Inferior parietal cortex (tissue), 1 donor: ENCODE measurements around the gene ADIPOR2.

Source experiments
- DNase-seq: peaks from one replicate; pipeline ENCODE4 v3.0.0-alpha.2; 2016; ENCODE audit errors: extremely low spot score

The ADIPOR2 gene

DNA sequence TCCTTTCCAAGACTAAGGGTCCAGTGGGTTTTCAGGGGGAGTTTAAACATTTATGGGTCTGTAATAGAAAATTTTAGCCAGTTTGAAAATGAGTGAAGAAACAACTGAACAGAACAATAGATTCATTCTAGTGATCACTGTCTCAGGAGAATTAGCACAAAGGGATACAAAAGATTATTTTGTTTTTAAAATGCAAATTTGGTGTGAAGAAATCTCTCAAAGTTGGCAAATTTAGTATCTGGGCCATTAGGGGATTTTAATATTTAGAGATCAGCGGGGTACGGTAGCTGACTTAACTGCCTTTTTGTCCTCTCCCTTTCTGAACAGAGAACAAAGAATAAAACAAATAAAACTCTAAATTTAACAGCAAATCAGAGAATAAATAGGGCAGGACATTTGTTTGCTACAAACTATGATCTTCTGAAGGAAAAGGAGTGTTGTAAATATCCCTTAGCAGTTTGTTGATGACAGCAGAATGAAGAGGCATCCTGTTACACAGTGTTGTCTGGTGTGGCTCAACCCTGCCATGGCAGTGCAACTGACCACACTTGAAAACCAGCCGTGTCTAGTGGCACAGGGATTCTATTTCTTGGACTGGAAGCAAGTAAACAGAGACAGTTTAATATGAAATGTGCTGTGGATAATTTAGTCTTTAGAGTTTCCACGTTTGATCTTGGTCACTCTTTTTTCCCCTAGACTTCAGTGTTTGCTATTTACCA lies 83.2 kb downstream of the ADIPOR2 start:
- DNase-seq, result peak; percentile 38

DNA sequence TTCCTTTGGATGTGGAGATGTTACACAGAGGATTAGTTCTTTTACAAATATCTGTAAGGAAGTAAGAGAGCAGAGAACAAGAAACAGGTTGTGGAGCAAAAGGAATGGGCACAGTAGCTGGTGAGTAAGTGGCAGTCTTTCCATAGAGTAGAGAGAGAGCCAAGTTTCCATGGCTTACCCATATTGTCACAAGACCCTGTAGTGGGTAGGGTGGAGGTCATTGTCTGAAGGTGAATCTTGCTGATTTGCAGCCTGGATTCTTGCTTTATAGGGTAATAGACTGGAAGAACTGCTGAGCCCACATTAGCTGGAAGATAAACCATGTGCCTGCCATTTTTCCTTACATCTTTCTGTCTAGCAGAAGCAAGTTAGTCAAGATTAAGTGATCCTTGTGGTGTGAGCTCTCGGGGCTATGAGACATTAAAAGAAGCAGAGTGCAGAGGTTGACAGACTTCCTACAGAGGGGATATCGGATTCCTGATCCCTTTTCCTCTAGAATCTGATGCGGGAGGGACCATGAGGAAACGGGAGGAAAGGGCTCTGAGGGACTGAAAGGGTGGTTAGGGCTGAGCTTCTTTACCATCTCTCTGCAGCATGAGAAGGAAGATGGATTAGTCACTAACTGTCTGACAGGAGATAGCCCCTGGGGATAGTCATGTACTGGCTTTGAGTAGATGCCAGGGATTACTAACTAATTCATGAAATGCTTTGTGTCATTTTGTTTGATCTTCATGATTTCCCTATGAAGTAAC lies 85.5 kb downstream of the ADIPOR2 start:
- DNase-seq, result no peak

DNA sequence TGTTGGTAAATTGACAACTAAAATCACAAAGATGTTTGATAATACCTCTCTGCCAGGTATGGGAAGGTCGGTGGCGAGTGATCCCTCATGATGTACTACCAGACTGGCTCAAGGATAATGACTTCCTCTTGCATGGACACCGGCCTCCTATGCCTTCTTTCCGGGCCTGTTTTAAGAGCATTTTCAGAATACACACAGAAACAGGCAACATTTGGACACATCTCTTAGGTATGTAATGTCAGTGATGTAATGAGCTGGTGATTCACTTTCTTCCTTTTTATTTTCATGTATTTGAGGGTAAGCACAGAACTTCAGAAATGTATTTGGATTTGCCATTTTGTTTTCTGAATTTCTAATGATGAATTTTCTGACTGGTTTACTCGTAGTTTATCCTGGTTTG lies 86.9 kb downstream of the ADIPOR2 start:
- DNase-seq, result no peak

DNA sequence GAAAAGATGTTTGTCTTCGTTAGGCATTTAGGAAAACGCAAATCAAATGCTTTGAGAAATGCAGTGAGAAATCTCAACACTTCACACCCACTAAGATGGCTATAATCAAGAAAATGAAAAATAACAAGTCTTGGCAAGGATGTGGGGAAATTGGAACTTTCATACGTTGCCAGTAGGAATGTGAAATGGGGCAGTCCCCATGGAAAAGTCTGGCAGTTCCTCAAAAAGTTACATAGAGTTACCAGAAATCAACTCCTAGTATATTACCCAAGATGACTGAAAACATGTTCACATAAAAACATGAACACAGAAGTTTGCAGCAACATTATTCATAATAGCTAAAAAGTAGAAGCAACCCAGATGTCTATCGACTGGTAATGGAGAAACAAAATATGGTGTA lies 88.0 kb downstream of the ADIPOR2 start:
- DNase-seq, result no peak

DNA sequence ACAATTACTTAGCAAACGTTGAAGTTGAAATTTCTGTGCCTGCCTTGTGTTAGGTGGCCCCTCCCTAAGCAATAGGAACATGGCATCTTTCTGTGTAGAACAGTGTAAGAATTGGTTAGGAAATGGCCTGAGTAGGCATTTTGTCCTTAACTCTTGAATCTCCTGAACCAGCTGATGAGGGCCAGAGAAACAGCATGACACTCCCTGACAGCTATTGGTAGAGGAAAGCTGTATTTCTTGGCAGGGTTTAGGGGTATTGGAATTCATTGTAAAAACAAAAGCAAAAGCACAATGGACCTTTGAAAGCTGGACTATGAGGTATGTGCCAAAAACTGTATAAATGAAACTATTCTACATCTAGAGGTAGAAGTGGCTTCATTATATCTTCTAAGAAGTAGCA lies 88.9 kb downstream of the ADIPOR2 start:
- peak; percentile 67 for DNase-seq

DNA sequence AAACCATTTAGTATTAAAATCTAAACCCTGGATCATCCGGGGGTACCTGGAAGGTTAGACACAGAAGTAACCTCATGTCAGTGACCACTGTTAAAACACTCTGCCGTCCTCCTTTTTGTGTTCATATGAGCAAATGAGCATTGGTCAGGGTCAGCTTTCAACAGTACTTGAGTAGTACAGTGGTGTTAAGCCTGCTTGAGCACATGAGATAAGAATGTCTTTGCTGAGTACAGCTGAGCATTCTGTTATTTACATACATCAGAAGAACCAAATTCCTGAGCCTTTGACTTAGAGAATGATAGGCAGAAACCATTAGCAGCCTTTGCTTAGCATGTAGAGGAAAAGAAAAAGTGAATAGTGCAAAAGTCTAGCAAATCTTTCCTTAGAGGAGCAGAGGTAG lies 90.9 kb downstream of the ADIPOR2 start:
- DNase-seq, result no peak

DNA sequence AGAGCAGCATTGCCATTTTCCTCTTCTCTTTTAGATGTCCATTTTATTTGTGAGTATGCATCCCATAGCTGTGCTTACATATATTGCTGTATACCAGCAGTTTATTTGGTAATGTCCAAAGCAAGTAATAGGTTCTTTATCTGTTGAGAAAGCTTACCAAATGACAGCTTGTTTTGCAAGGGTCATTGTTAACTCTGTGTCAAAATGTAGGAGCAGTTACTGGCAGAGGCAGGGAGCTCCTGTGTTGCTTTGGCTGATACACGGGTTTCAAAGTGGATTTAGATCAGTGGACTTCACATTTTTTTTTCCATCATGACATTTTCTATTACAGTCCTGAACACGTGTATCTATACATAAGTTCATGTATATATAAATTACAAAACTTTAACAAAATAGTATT lies 91.3 kb downstream of the ADIPOR2 start:
- DNase-seq, result no peak

DNA sequence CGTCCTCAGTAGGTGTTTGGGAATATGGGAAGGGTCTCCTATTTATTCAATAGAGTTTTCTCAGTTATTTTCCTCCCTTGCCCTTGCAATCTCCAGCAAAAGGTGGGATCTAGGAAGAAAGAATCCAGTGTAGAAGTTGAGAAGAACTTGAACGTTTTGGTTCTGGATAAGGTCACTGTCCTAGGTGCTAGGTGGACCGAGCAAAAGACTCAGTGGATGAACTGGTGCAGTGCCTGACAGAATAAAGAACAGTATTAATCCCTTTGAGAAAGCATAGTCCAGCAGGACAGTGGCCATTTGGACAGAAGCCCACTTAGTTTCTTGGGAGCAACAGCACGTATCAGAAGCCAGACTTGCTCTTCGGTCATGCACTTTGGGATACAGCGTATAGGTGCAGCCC lies 96.8 kb downstream of the ADIPOR2 start:
- DNase-seq, result no peak

DNA sequence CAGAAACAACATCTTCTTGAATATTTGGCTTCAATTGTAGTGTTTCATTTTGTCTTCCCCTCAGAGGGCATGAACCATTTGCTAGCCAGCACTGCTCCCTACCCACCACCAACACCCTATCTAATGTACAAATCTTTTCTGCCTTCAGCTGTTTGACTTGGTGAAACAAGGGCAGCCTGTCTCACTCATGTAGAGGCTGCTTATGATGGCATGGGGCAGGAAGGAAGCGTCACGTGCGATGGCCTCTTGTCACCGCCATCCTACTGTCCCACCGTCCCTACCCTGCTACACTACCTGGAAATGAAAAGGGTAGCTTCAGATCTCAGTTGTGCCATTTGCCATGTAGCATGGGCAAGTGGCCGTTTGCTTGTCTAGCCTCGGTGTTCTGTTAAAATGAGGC lies 99.6 kb downstream of the ADIPOR2 start:
- no peak for DNase-seq

DNA sequence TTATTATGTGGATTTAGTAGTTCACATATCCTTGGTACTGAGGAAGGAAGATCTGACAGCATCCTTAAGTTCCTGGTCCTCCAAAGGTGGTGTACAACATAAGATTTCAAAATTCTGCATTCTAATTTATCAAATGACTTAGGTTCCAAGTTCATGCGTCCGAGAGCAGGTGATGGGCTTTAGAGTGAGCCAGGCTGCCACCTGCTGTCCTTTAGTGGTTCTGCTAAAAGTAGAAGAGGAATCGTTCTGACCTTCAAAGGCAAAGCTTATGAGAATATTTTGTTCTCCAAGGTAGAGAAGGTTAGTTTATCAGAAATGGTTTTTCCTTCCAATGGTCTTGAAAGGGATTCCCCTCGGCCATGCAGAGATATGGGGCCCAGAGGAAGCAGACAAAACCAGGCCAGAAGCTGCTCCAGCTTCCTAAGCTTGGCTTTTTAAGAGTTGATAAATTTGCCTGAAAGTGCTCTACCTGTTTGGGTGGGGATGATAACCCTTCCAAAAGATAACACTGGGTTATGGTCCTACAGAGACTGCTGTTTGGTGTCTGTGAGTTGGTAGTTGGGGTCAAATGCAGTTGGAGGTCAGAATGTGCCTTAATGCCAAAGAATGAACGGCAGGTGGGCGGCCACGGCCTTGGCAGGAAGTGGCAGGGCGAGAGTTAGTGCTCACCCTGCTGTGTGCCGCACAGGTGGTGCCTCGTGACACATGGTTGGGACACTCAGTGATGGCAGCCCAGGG lies 100.4 kb downstream of the ADIPOR2 start:
- peak; percentile 87 for DNase-seq

DNA sequence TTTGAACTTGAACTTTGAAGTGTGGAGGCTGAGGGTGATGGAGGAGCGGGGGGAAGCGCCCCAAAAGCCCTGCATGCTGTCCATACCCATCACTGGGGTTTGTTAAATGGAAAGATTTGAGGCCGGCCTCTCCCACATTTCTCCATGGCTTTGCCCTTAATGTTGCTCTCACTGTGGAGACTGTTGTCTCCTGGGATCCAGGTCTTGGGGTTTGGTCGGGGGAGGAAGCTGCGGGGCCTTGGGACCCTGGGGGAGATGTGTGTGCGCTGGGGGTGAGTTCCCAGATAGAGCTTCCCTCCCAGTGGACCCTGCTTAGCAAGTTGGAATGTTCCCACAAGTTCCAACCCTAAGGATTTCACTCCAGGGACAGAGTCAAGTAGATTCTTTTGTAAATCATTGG lies 101.5 kb downstream of the ADIPOR2 start:
- DNase-seq, result no peak

DNA sequence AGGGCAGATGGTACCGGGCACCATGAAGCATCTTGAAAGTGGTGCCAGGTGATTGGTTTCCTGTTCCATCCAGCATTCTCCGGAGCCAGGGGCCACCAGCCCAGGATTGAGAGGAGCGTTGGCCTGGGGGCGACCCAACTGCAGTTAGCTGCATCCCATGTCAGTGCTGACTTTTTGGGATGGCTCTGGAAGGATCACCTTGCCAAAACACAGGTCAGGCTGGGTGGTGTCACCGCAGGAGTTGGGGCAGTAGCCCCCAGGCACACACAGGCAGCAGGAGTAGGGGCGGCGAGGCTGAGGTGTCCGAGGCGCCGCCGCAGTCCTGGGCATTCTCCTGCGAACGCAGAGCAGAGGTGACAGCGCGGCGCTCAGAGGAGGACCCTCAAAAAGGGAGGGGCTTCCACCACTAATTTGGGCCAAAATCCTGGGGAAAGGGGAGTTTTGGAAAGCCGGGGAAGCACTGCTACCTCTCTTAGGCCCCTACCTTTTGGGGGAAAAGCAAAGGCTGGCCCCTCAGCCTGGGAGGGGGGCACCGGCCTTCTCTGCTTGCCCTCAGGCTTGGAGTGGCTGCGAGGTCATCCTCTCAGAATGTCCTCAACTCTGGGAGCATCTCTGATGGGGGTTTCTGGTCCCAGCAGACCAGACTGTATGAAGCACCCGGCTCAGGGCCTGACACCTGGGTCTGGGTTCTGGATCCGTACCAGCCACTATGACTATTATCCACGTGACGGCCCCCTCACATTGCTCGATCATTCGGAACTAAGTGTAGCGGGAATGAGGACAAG lies 102.7 kb downstream of the ADIPOR2 start:
- no peak for DNase-seq

DNA sequence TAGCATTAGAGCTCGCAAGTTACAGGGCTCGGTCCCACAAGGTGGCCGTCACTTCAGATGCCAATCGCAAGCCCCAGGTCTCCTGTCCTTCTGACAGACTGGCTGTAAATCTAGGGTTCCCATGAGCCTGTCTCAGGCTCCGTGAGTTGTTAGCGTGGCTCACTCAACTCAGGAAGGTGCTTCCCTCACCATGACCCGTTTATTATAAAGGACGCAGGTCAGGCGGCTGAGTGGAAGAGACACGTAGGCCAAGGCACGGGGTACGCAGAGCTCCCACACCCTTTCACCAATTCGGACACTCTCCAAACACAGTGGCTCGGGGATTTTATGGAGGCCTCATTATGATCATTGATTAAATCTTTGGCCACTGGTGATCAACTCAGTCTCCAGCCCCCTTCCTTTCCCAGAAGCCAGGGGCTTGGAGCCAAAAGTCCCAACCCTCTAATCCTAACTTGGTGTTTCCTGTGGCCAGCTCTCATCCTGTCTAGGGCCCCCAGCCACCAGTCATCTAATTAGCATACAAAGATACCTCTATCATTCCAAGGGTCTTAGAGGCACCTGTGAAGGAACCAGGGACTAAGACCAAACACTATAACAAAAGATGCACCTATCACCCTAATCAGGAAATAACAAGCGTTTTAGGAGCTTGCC lies 103.7 kb downstream of the ADIPOR2 start:
- DNase-seq, result no peak

DNA sequence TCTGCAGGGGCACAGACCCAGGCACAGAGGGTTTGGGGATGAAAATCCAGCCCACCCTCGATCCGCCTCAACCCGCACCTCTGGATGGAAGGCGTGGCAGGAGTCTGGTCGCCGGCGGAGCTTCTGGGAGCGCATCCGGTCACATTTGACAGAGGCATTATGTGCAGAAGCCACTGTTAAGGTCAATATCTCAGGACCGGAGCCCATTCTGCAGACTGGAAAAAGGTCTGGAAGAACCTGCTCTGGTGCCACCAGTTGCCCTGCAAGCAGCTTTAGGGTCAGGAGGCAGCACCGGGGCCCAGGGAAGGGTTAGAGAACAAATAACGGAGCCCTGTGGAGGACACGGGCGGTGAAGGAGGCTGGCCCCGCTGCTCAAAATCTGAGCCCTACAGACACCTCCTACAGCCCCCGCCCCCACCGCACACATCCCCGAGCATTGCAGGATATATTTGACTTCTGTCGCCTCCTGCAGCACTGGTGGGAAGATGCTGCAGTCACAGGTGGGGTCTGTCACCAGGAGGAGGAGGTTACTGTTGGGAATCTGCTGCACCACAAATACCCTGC lies 104.4 kb downstream of the ADIPOR2 start:
- DNase-seq, result no peak

DNA sequence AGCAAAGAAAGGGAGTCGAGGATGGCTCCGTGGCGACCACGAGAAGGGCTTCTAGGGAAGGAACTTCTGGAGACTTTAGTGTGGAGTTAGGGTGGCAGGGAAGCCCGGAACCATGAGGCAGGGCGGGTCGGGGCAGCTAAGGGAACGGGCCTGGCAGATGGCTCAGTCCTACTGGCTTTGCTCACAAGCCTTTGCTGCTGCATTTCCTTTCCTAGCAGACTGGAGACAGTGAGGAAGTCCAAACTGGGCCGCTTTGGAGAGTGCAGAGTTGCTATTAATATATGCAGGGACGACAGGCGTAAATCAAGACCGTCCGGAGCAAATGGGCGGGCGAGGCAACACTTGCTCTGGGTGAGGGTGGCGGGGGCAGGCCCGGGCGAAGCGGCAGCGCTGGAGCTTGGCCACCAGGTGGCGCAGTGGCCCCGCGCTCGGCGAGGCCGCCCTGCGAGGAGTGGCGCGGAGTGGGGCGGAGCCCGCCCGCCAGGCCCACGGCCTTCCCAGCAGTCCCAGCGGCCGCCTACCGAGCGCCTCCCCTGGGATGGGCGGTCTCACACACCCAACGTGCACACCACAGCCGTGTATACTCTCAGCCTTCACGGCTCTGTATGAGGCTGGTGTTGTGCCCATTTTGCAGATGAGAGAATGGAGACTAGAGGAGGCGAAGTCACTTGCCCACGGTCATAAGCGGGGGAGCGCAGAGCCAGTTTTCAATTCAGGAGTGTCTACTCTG lies 105.1 kb downstream of the ADIPOR2 start:
- DNase-seq, result peak; percentile 83

DNA sequence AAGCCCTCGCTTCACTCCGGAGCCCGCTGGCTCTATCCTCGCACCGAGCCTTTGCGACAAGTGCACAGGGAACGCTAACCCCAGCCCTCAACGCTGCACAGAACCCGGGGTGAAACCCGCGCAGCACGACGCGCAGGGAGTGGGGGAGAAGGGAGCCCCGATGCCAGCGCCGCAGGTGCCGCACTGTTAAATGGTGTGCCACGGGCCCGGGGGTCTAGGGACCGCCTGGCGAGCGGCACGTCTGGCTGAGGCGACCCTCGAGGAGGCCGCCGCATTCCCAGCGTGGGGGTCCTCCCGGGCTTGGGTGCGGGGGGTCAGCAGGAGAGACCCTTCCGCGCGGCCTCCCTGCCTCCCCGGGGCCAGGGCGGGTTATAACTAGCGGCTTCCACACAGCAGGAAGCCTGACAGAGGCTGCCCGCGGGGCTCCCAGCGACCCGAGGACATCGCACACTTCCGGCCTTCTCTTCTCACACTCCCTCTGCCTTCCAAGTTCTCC lies 105.7 kb downstream of the ADIPOR2 start:
- DNase-seq, result no peak

DNA sequence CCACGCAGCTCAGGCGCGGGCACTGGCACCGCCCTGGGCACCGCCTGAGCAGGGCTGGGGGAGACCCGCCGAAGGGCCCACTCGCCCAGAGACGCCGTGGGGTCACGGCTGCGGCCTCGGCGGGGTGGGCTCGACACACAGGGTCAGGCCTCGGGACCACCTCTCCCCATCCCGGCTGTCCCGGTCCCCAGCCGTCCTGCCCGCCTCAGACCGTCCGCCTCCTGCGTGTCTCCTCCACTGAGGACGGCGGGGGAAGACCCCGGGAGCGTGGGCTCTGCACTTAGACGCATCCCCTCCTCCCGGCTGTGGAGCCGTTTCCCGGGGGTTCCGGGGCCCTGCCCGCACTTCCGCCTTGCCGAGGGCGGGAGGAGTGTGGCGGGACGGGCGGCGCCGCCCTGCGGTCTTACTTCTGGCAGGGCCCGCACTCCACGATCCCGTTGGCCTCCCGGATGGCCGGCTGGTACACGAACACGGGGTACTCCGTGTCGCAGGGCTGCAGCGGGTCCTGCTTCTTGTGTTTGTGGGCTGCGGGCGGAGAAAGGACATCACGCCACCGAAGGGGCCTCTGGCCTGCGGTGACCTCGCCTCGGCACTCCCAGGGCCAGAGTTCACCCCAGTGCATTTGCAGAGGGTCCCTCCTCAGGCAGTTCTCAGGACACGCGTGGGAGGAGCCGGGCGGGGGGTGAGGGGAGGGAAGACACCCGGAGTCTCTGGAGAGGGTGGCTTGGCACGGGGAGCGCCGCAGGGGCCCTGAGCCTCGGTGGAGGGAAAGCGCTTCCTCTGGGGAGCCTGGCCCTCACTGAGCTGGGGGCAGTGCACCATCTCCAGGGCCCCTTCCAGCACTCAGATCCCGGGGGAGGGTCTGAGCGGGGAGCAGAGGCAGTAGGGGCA lies 106.4 kb downstream of the ADIPOR2 start:
- DNase-seq, result no peak

DNA sequence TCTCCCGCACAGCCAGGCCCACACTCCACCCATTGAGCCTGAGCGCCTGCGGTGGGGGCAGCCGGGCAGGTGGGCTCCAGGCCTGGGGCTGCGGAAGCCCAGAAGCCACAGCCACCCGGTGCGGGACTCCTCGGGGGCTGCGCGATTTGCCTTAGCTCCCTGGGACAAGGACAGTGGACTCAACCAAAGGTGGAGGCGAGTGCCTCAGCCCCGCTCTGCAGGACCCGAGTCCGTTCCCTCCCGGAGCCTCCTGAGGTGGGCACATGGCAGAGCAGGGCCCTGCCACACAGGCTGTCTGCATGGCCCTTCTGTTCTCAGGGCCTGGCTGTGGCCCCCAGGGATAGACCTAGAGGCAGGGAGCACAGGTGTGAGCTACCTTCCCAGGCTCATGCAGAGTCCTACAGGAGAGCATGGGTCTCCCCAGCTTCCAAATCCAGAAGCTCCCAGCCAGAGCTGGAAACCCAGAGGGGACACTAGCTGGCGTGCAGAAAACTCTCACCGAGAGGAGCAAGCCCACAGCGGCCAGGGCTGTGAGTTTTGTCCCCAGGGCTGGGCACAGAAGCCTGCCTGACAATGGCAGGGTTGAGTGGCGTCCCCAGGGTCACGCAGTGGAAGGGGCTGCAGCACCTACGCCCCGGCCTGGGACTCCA lies 107.2 kb downstream of the ADIPOR2 start:
- no peak for DNase-seq

DNA sequence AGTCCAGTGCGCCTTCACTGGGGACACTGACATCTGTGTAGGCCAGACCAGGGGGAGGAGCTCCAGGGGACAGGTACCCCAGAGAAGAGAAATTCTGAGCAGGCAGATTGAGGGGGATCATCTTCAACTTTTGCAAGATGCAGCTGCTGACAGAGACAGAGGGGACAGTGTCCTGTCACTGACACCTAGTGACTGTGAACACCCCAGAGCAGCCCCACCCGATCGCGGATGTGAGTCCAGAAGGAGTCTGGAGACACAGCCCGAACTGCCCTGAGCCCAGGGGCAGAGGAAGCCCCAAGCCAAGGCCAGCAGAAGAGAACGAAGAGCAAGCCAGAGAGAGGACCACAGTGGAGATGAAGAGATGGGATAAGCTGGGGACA lies 107.8 kb downstream of the ADIPOR2 start:
- no peak for DNase-seq
